Small intestine (tissue), 7 donors: ENCODE data around the gene RNF111. TPM values are rescaled to one million over a fixed set of nuclear protein-coding genes. Genes with fewer than 3 reads are reported as not detected.

ENCODE experiments used
- DNase-seq, 2 donors: peaks; one replicate each; pipeline versions ENCODE4 v3.0.0 to v3.0.0-alpha.2; 2013
- FAIRE-seq: peaks from 2 replicates; lab custom pipeline; 2012; peaks lifted over from hg19 to GRCh38; lab: Jason Lieb, UNC
- H3K27ac ChIP-seq, 3 donors: one replicate each; pipeline ENCODE4 v1.5.1; 2013; ENCODE audit warnings: low read length in 2 of 3, mild to moderate bottlenecking in 2 of 3, control low read depth in 1 of 3, inconsistent platforms in 1 of 3, low read depth in 1 of 3, moderate library complexity in 1 of 3
- H3K27me3 ChIP-seq, 3 donors: one replicate each; pipeline ENCODE4 v1.6.1; 2013; ENCODE audit warnings: low read length in 3 of 3, inconsistent platforms in 1 of 3; ENCODE audit not compliant: control insufficient read depth in 3 of 3, insufficient read depth in 3 of 3
- H3K36me3 ChIP-seq, 3 donors: one replicate each; pipeline ENCODE4 v1.6.1; 2013; ENCODE audit warnings: low read length in 3 of 3, inconsistent platforms in 1 of 3, low read depth in 1 of 3, mild to moderate bottlenecking in 1 of 3, moderate library complexity in 1 of 3; ENCODE audit not compliant: control insufficient read depth in 3 of 3, insufficient read depth in 2 of 3
- H3K4me1 ChIP-seq, 3 donors: one replicate each; pipeline ENCODE4 v1.6.1; 2013; ENCODE audit warnings: low read length in 2 of 3, inconsistent platforms in 1 of 3, low read depth in 1 of 3, mild to moderate bottlenecking in 1 of 3, moderate library complexity in 1 of 3; ENCODE audit not compliant: control insufficient read depth in 3 of 3, insufficient read depth in 2 of 3
- H3K4me3 ChIP-seq, 3 donors: one replicate each; pipeline ENCODE4 v1.5.1; 2013; ENCODE audit warnings: low read length in 3 of 3, control low read depth in 1 of 3, inconsistent platforms in 1 of 3, low read depth in 1 of 3, mild to moderate bottlenecking in 1 of 3, moderate library complexity in 1 of 3
- H3K9me3 ChIP-seq, 2 donors: one replicate each; pipeline ENCODE4 v1.6.1; 2013; ENCODE audit warnings: low read depth in 1 of 2, low read length in 1 of 2; ENCODE audit not compliant: control insufficient read depth in 2 of 2, insufficient read depth in 1 of 2
- whole genome bisulfite sequencing, 3 donors: extraction: QIAGEN DNeasy Blood & Tissue Kit; methylation state at CpG; one replicate each; pipeline ENCODE4 v1.1.7; 2013; 5-methylcytosine and 5-hydroxymethylcytosine counted together
- polyA plus RNA-seq, 4 donors: library from polyadenylated mRNA; stranded (reverse) in 3 of 4; unstranded in 1 of 4; fragments of 200-250 nt in 3 of 4; fragments of 120-200 nt in 1 of 4; gene quantifications; one replicate each; pipeline versions ENCODE4 v1.2.1 to v1.2.3, GENCODE V29; 2013
- donor health status: healthy with polysubstance abuse.
- donor health status: control.
- donor health status: control.
- donor health status: Bipolar disorder and iron deficiency.
- donor health status: healthy.

The RNF111 gene
- polyA plus RNA-seq, 4 donors = 7.0 to 28.0 (median 8.8) TPM

DNA sequence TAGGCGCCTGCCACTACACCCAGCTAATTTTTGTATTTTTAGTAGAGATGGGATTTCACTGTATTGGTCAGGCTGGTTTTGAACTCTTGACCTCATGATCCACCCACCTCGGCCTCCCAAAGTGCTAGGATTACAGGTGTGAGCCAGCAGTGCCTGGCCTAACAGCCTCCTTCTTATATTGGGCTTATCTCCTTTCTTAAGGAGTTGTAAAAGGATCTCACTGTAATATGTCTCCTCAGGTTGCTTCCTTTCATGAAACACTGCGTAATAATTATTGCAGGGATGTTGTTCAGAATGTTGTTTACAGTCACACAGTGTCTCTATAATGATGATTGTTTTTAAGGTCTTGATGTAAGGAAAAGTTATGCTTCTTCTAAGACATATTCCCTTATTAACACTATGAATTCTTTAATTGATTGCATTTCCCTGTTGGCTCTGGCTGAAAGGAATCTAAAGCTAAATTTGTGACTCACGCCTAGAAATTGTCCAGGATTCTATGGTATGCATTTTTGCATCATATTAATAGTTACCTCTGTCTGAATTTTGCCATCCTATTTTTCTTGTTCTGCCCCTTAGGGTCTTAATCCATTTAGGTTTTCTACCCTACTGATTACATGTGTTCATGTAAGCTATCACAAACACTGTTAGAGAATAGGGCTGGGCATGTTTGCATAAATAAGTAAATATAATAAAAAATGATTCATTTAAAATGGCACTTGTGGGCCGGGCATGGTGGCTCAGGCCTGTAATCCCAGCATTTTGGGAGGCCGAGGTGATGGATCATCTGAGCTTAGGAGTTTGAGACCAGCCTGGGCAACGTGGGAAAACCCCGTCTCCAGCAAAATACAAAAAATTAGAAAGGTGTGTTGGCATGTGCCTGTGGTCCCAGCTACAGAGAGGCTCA, 24.5 kb upstream of the RNF111 start:
- no peak for FAIRE-seq
- H3K36me3 ChIP-seq = no peaks in the 10 kb centered on the region
- H3K4me3 ChIP-seq = no peak overlapping the region
- no peaks in the 10 kb centered on the region for H3K9me3 ChIP-seq
- peak in 1 of 2 donors; percentile 21 for DNase-seq
- no peak overlapping the region for H3K27ac ChIP-seq
- WGBS, 3 donors = 66 to 81% (median 73%) methylated on average over 8 of the region's 8 CpGs
- no peaks in the 10 kb centered on the region for H3K4me1 ChIP-seq
- no peaks in the 10 kb centered on the region for H3K27me3 ChIP-seq

DNA sequence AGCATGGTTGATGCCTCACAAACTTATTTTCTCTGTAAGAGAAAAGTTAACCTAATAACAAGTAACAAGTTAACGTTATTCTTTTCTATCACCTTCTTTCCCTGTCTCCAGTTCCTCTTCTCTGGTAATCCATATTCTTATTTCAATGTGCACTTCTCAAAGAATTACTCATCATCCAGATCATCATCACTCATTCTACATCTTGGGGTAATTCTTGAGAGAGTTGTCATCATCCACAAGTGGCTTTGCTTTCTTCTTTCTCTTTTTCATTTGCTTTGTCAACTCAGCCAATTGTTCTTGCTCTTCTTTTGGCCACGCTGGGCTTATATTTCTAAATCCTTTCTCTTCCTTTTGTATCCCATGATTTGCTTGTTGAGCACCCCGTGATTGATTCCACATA, 20.8 kb upstream of the RNF111 start:
- FAIRE-seq (no peak), DNase-seq (no peak)
- 78 to 82% (median 82%) methylated on average over 3 of the region's 3 CpGs for WGBS, 3 donors

DNA sequence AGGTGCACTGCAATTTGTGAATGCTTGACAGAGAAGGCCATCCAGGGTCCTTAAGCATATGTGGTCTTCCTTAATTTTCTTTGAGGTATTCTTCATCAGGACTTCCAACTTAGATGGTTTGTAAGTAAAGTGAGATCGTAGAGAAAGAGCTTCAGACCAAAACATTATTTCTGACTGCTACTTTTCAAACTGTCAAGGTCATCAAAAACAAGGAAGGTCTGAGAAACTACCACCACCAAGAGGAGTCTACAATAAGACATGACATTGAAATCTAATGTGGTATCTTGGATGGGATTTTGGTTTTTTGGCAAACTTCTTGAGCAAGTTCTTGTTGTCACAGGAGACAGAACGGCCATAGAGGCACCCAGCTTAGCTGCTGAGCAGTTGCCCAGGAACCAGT, 20.0 kb upstream of the RNF111 start:
- no peaks in the 10 kb centered on the region for H3K4me1 ChIP-seq
- no peak for FAIRE-seq
- H3K27me3 ChIP-seq = no peaks in the 10 kb centered on the region
- no peak for DNase-seq
- 84 to 93% (median 85%) methylated on average over 2 of the region's 2 CpGs for WGBS, 3 donors
- H3K9me3 ChIP-seq = no peaks in the 10 kb centered on the region
- no peaks in the 10 kb centered on the region for H3K36me3 ChIP-seq
- H3K27ac ChIP-seq = no peak overlapping the region
- no peak overlapping the region for H3K4me3 ChIP-seq

More for the DNA sequence above, 20.8 kb upstream of the RNF111 start:
- Histone ChIP-seq H3K36me3 (no peaks in the 10 kb centered on the region), H3K4me1 (no peaks in the 10 kb centered on the region), H3K27ac (no peak overlapping the region), H3K27me3 (no peaks in the 10 kb centered on the region), H3K9me3 (no peaks in the 10 kb centered on the region), H3K4me3 (no peak overlapping the region)

DNA sequence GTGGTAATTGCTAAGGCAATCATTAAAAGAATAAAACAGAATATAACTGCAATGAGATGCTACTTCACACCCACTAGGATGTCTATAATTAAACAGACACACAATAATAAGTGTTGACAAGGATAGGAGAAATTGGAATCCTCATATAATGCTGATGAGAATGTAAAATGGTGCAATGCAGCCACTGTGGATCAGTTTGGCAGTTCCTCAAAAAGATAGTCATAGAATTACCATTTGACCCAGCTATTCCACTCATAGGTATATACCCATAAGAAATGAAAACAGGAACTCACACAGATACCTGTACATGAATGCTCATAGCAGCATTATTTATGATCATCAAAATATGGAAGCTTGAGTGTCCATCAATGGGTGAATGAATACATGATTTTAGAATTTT, 9.6 kb upstream of the RNF111 start:
- DNase-seq (no peak), FAIRE-seq (no peak)
- Histone ChIP-seq H3K4me3 (no peak overlapping the region), H3K27me3 (no peaks in the 10 kb centered on the region), H3K4me1 (no peaks in the 10 kb centered on the region), H3K36me3 (no peaks in the 10 kb centered on the region), H3K9me3 (no peaks in the 10 kb centered on the region), H3K27ac (no peak overlapping the region)

DNA sequence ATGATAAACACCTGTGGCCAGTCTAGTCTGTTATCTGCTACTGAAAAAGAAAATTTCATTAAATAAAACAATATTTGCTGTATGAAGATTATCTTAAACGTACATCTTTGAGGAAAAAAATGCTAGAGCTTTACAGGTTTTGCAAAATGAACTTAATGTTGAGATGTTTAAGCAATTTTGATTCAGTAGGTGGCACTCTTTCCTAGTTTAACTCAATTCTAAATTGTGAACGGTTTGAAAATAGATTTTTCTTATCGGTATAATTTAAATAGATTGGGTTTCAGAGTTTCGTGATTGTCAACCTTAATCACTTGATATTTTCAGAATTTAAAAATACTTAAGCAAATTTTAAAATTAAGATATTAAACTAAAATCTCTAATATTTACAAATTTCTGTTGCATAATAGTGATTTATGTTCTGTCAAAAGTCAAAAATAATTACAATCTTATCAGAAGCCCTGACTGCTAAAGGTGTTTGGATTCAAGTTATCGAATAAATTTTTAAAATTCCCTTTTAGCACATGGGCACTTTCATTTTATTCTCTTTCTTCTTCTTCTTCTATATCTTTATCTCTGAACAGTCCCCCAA, 7.0 kb upstream of the RNF111 start:
- H3K27me3 ChIP-seq = no peaks in the 10 kb centered on the region
- H3K4me1 ChIP-seq = no peaks in the 10 kb centered on the region
- no peaks in the 10 kb centered on the region for H3K9me3 ChIP-seq
- peak; percentile 43 to 49 for DNase-seq
- FAIRE-seq = peak; percentile 96
- WGBS, 3 donors = 3 to 9% (median 4%) methylated on average over 5 of the region's 5 CpGs
- no peak overlapping the region for H3K27ac ChIP-seq
- no peaks in the 10 kb centered on the region for H3K36me3 ChIP-seq
- no peak overlapping the region for H3K4me3 ChIP-seq

DNA sequence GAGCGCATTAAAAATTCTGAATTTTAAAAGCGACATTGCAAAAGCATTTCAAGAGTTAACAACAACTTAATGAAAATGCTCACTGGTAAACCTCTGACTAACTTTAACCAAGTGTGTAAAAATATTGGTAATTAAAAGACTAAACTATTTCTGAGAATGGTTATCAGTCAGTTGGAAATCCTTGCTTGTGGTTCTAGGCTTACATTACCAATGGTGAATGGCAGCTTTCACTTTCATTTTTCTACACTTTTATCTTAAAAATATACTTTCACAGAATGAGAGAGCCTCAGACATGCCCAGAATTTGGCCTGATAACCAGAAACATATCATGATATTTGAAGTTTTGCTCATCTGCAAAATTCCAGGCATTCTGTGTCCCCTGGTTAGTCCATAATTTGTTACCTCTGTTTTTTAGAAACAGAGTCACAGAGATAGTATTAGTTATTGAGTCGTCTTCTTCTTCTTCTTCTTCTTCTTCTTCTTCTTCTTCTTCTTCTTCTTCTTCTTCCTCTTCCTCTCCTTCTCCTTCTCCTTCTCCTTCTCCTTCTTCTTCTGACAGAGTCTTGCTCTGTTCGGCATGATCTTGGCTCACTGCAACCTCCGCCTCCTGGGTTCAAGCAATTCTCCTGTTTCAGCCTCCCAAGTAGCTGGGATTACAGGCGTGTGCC, 5.5 kb upstream of the RNF111 start:
- H3K27ac ChIP-seq = no peak overlapping the region
- WGBS, 3 donors = 67 to 85% (median 71%) methylated on average over 6 of the region's 6 CpGs
- no peak for FAIRE-seq

DNA sequence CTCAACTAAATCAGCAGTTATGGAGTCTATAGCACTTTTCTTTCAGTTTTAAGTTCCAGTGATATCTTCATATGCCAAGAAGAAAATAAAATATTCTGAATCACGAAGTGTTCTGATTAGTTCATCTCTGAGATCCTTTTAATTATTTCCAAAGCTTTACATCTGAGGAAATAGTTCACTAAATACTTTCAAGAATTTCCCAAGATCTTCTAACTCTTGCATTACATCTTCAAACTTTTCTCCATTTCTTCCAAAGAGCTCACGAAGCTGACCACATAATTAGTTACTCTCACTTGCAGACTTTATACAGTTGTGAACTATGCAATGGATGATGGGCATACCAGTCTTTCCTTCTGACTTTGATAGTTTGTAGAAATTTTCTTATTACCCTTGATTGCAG, 4.2 kb upstream of the RNF111 start:
- no peak for FAIRE-seq

More for the DNA sequence above, 5.5 kb upstream of the RNF111 start:
- H3K4me3 ChIP-seq = no peak overlapping the region
- peak; percentile 19 for DNase-seq
- H3K9me3 ChIP-seq = no peaks in the 10 kb centered on the region
- no peaks in the 10 kb centered on the region for H3K27me3 ChIP-seq
- no peaks in the 10 kb centered on the region for H3K36me3 ChIP-seq
- no peaks in the 10 kb centered on the region for H3K4me1 ChIP-seq

DNA sequence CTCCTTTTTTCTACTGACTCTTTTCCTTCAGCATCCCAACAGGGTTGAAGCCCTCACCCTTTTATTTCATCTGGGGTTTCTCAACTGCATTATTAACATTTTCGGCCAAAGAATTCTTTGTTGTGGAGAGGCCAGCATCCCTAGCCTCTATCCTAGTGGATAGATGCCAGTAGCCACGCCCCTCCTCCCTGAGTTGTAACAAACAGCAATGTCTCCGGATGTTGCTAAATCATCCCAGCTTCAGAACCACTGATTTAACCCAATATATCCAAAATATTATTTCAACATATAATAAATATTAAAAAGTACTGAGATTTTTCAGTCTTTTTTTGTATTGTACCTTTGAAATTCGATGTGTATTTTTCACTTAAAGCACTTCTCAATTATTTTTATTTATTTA, 2.0 kb upstream of the RNF111 start:
- no peak for FAIRE-seq
- Histone ChIP-seq H3K4me1 (peaks cover 0 to 2% (median 0%) of the 10 kb centered on the region in 3 donors), H3K36me3 (peaks cover 0 to 3% (median 0%) of the 10 kb centered on the region in 3 donors)

More for the DNA sequence above, 4.2 kb upstream of the RNF111 start:
- WGBS, 3 donors = 81 to 91% (median 87%) methylated on average over 2 of the region's 2 CpGs
- H3K9me3 ChIP-seq = no peaks in the 10 kb centered on the region
- H3K4me1 ChIP-seq = no peaks in the 10 kb centered on the region
- H3K27me3 ChIP-seq = no peaks in the 10 kb centered on the region
- H3K36me3 ChIP-seq = no peaks in the 10 kb centered on the region
- no peak for DNase-seq
- no peak overlapping the region for H3K27ac ChIP-seq
- no peak overlapping the region for H3K4me3 ChIP-seq

More for the DNA sequence above, 2.0 kb upstream of the RNF111 start:
- WGBS, 3 donors = 42 to 47% (median 43%) methylated on average over 4 of the region's 4 CpGs
- no peaks in the 10 kb centered on the region for H3K9me3 ChIP-seq
- DNase-seq = no peak
- no peaks in the 10 kb centered on the region for H3K27me3 ChIP-seq
- no peak overlapping the region for H3K27ac ChIP-seq
- H3K4me3 ChIP-seq = no peak overlapping the region
